NCI-H2196 (cell line): ENCODE data around the gene KDM4B.
"Not testable (repeated sequence)": the region's sequence is repeated elsewhere in the genome, so short reads cannot be mapped to it uniquely, and the experiment has no call there.

Source experiments
- DNase-seq: peaks from one replicate; lab custom pipeline; 2025; ENCODE audit not compliant: unreplicated experiment; lab: John Stamatoyannopoulos, UW

The KDM4B gene

GRCh38 chr19:5147074-5147977, 178.4 kb downstream of the KDM4B start:
- DNase-seq = no peak

DNA sequence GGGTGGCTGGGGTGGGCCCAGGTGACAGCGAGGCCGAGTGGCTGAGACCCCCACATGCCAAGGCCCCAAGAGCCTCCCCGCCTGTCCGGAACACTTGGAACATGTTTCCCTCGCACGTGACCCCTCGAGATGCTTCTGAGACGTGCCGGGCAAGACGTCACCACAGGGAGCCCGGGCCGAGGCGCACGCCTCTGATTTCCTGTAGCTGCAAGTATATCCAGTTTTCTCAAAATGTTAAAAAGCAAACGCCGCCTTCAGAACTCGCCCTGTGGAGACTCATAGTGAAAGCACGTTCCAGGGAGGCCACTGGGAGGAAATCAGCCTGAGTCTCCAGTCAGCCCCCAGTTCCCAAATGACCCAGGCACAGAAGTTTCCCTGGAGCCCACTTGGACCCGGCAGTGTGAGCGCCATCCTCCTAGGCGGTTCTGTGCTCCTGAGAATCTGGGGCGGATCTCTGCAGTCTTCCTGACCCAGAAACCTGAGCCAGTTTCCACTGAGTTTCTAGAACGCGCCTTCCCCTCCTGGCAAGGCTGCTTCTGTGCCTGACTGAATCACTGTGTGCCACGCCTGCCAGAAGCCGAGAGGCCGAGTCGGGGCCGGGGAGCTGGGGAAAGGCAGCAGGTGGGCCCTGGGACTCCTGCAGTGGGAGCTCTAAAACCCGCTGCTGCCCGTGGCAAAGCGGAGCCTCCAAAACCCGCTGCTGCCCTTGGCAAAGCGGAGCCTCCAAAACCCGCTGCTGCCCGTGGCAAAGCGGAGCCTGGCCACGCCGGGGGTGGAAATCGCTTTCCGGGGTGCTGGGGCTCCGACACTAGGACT, 179.3 kb downstream of the KDM4B start:
- no peak for DNase-seq

GRCh38 chr19:5148794-5149190, 179.9 kb downstream of the KDM4B start:
- DNase-seq = no peak

GRCh38 chr19:5149508-5149907, 180.6 kb downstream of the KDM4B start:
- DNase-seq = no peak

GRCh38 chr19:5149932-5150901, 181.3 kb downstream of the KDM4B start:
- no peak for DNase-seq

DNA sequence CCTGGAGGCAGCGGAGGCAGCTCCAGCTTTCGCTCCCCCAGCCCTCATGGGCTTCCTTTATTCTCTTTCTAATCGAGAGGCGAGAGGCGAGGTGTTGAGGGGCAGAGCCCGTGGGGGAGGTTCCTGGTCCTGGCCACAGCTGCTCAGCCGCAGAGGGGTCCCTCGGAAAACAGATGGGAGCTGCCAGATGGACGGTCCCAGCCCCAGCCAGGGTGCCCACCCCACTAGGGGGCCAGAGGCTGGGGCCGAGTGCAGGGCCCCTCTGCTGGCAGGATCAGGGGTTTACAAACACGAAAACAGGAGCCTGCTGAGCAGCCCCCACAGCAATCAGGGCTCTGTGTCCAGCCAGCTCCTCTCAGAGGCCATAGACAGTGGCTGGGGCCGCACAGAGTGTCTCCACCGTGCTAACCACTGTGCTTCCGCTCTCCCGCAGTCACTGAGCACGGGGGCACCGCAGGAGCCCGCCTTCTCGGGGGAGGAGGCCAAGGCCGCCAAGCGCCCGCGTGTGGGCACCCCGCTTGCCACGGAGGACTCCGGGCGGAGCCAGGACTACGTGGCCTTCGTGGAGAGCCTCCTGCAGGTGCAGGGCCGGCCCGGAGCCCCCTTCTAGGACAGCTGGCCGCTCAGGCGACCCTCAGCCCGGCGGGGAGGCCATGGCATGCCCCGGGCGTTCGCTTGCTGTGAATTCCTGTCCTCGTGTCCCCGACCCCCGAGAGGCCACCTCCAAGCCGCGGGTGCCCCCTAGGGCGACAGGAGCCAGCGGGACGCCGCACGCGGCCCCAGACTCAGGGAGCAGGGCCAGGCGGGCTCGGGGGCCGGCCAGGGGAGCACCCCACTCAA, 182.2 kb downstream of the KDM4B start:
- DNase-seq = no peak

DNA sequence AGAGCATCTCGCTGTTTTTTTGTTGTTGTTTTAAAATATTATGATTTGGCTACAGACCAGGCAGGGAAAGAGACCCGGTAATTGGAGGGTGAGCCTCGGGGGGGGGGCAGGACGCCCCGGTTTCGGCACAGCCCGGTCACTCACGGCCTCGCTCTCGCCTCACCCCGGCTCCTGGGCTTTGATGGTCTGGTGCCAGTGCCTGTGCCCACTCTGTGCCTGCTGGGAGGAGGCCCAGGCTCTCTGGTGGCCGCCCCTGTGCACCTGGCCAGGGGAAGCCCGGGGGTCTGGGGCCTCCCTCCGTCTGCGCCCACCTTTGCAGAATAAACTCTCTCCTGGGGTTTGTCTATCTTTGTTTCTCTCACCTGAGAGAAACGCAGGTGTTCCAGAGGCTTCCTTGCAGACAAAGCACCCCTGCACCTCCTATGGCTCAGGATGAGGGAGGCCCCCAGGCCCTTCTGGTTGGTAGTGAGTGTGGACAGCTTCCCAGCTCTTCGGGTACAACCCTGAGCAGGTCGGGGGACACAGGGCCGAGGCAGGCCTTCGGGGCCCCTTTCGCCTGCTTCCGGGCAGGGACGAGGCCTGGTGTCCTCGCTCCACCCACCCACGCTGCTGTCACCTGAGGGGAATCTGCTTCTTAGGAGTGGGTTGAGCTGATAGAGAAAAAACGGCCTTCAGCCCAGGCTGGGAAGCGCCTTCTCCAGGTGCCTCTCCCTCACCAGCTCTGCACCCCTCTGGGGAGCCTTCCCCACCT, 183.3 kb downstream of the KDM4B start:
- DNase-seq = no peak

DNA sequence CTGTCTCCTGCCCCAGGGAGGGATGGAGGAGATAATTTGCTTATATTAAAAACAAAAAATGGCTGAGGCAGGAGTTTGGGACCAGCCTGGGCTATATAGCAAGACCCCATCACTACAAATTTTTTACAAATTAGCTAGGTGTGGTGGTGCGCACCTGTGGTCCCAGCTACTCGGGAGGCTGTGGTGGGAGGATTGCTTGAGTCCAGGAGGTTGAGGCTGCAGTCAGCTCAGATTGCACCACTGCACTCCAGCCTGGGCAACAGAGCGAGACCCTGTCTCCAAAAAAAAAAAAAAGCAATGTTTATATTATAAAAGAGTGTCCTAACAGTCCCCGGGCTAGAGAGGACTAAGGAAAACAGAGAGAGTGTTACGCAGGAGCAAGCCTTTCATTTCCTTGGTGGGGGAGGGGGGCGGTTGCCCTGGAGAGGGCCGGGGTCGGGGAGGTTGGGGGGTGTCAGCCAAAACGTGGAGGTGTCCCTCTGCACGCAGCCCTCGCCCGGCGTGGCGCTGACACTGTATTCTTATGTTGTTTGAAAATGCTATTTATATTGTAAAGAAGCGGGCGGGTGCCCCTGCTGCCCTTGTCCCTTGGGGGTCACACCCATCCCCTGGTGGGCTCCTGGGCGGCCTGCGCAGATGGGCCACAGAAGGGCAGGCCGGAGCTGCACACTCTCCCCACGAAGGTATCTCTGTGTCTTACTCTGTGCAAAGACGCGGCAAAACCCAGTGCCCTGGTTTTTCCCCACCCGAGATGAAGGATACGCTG, 184.0 kb downstream of the KDM4B start:
- no peak for DNase-seq

DNA sequence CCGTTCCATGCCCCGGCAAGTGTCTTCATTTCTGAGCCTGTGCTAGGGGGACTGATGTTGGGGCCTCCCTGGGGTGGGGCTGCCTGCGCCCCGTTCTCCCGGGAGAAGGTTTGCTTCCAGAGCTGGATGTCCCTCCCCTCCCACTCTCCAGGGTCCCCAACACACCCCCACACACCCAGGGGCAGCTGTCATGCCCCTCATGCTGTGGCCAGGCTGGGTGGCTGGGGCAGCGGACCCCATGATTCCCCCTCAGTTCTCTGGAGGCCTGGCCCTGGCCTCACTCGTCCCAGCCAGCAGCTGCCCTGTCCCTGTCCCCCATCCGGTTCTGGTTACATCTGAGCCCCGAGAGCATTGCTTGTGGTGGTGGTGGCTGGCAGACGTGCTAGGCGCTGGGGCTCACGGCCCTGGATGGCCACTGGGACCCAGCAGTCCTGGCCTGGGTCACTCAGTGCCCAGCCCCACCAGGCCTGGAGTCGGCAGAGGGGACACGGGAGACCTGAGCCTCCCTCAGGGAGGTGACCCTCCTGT, 184.8 kb downstream of the KDM4B start:
- no peak for DNase-seq

- peak; percentile 50 for DNase-seq
These were observed 185.4 kb downstream of the KDM4B start for GRCh38 chr19:5154129-5154798.

GRCh38 chr19:5154799-5155426, 186.0 kb downstream of the KDM4B start:
- no peak for DNase-seq

DNA sequence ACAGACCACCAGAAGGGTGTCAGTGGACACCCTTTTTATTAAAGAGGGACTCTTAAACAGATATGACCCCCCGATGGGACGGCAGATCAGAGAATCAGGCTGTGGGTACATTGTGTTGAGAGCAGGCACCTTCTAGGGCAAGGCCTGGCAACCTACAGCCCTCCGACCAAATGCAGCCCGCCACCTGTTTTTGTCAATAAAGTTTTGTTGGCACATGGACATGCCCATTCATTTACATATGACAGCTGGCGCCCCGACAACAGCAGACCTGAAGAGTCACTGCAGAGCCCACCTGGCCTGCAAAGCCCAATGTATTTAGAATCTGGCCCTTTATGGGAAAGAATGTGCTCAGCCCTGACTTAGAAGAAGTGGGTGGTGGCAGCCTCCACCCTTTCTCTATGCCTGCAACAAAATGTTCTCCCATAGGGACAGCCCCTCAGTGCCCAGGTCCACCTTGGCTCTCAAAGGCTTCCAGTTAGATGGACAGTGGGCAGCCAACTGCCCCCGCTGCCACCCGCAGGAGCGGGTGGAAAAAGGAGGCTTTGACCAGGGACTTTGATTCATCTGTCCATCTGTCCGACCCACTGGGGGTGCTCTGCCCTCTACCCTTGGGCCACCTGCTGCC, 186.8 kb downstream of the KDM4B start:
- no peak for DNase-seq

- DNase-seq = no peak
These were observed 187.5 kb downstream of the KDM4B start for GRCh38 chr19:5156231-5156986.

DNA sequence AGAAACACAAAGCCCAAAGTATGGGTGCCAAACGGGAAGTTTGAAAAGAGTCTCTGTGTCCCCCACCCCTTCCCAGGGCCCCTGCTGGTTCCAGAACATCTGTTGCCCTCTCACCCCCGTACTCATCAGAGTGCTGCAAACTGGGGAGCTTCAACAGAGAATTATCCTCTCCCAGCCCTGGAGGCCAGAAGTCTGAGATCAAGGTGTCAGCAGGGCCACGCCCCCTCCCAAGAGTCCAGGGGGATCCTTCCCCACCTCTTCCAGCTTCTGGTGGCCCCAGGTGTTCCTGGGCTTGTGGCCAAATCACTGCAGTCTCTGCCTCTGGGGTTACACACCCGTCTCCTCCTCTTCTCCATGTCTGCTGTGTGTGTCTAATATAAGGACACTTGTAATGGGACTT, 188.3 kb downstream of the KDM4B start:
- no peak for DNase-seq

- DNase-seq = not testable (repeated sequence)
These were observed 189.7 kb downstream of the KDM4B start for GRCh38 chr19:5158549-5159134.
